HL-60/S4 treated with phorbol 12-myristate 13-acetate at 8.2 ng/mL for 4 days and 3 days (cell line): ENCODE data around the gene CCHCR1.

ENCODE experiments used
- in situ Hi-C: fragments of 300-500 bp; cut with MboI; formaldehyde crosslinking; loops from 2 replicates; pipeline ENCODE4 v1.15.0; 2022; ENCODE audit warnings: low sequenced_read_pairs

CCHCR1 gene

GRCh38 chr6:31131595-31131994, 26.0 kb downstream of the CCHCR1 start:
- in situ Hi-C loops, result no loop called here

- in situ Hi-C loops, result no loop called here
These were observed 26.9 kb downstream of the CCHCR1 start for GRCh38 chr6:31130751-31131150.

DNA sequence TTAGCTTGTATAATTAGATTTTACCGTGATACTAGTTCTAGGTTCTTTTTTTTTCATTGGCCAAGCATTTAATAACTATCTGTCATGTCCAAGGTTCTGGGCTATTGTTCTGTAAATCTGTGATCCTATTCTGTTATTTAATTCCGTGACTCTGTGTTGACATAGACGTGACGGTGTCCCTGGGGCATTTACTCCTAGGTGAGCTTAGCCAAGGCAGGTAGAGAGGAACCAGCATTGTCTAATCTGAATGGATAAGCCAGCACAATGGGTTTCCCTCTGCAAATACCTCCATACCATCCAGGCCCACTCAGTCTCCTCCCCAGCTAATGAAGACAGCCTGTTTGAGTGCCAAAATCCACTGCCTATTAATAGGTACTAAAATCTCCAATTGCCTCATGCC, 28.5 kb downstream of the CCHCR1 start:
- in situ Hi-C loops, result no loop called here

DNA sequence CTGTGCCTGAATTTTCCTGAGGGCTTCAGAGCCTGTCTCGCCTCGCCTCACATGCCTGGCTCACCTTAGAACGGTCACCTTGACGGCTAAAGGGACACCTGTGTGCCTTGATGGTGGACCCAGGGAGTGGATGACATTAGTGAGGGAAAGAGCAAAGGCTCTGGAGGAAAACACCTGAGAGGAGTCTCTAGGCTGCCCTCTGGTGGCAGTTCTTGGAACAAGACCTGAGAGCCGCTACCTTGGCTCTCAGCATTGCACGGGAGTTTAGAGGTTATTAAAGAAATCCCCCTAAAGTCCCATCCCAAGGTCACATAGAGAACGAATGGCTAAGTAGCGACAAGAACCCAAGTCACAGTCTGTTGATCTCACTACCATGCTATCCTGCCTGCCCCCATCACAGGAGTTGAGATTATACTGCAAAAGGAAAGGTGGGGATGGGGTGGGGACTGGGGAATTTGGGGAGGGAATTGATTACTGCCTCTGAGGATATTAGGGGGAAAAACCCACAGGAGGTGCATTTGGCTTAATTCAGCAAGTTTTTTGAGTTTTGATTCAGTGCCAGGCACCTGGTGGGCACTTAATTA, 29.4 kb downstream of the CCHCR1 start:
- in situ Hi-C loops, result no loop called here

DNA sequence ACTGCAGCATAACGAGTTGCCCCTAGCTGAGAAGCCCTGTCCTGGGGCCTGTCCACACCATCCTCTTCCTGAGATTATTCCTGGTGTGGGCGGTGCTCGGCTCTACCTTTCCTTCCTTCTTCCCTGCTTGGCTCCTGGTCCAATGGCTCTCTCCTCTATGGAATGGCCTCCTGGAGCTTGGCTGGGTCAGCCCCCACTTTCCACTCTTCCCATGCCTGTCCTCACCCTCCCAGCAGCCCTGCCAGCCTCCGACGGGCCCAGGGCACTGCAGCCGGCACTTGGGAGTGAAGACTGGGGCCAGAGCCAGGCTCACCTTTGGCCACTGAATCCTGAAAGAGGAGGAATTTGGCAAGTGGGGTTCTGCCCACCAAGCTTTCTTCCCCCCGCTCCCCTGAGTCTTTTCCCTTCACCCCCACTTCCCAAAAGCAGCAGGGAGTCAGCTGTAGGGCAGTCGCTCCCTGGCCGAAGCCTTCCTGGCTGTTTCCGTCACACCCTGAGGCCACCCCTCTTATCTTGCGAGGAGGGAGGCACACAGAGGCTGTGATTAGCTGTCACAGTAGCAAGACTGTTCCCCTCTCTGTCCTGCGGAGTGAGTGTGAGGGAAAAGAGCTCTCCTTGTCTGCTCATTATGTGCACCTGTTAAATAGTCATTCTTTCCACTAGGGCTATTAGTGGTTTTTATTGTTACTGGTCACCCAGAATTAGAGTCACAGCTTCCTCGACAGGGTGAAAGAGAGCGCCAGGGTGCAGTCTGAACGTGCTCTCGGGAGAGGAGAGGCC, 31.0 kb downstream of the CCHCR1 start:
- in situ Hi-C loops, result no loop called here

DNA sequence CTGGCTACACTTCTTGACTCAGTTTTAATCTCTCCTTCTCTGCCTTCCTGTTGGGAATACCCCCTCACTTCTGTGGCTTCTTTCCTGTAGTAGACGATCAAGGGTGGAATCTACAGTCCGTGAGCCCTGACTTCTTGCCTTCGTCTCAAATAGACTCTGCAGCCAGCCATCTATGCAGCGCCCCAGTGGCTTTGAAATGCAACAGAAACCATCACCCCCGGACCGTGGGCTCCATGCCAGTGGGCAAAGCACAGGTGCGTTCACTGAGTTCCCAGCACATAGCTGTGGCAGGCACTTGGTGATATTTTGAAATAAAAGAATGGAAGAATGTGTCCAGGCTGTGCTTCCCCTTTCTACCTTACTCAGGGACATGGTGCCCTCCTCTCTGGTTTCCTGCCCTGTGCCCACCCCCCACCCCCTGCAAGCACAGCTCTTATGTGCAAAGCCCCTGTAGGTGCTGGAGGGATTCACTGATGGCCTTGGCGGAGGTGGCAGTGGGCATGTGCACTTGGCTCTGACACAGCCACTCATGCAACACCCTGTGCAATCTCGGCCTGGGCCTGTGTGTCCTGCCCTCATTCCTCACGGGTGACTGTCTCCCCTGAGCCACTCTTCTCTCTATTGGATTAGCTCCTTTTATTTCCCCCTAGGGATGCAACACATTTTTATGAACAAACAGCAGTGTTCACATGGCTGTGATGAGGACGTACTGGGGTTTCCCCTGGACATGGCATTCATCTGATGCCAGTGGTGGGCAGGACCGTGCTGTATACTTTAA, 31.8 kb downstream of the CCHCR1 start:
- in situ Hi-C loops, result no loop called here

GRCh38 chr6:31125162-31125561, 32.4 kb downstream of the CCHCR1 start:
- in situ Hi-C loops, result no loop called here

DNA sequence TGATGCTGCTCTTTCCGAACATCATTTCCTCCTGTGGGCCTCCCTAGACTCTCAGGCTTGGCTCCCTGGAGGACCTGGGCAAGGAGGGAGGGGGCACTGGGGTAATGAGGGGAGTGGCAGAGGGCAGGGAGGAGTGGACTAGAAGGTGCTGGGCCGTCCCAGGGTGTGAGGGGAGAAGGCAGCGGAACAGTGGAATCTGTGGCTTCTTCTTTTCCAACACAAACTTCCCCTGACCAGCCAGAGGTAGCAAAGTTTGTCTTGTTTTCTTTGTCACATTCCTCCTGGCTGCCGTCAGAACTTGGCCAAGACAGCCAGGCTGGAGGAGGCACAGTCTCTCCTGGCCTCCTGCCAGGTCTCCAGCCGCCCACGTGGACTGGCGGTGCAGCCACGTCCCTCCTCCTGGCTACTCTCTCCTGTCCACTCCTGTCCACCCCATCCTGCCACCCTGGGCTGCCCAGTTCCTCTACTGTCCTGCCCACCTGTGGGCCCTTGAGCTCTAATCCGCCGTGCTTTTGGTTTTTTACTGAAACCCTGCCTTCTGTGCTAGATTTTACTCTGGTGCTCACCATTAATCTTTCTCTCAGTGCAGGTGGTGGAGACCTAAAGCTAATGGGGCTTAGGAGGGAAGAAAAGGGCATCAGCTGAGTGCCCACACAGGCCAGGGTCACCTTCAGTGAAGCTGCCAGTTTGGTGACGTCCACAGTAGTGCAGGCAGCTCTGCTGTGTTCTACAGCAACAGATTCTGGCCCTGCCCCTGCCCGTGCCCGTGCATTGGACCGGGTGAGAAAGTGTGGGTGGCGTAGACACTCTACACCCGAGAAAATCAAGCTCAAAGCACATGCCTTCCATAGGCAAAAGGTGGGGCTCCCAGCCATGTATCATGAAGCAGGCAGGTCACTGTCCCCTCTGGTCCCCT, 34.6 kb downstream of the CCHCR1 start:
- in situ Hi-C loops, result no loop called here

- in situ Hi-C loops, result no loop called here
These were observed 36.3 kb downstream of the CCHCR1 start for GRCh38 chr6:31121131-31121790.

DNA sequence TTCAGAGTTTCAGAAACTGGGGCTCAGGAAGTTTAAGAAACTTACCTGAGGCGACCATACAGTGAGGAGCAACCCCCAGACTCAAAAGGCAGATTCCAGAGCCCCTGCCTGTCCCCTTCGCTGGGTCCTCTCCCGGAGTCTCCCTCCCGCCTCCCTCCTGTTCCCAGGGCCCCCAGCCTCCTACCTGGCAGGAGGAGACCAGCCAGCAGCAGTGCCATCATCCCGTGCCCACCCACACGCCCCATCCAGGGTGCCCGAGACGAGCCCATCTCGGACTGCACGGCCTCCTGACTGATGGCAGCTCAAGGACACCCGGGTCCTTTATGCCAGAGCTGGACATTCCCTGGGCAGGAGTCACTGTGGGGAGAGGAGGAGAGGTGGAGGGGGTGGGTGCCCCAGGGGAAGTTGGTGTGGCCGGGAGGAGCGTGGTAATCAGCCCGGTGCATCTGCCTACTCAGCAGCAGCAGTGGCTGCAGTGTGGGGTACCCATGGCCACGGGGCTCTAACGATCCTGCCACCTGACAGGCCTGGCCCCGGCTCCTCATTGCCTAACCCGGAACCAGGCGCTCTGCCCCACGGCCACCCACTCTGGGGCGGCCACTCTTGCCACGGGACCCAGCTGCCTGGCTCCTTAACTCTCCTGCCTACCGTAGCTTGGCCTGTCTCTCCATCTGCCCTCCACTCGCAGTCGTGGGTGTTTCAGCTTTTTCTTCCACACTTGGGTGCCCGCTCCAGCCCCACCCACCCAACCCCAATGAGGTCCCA, 37.3 kb downstream of the CCHCR1 start, which contains the start of gene CDSN:
Gene CDSN, minus strand, starts transcription at position 296 of the 765 bp plus-strand sequence. Its CDS starts 27 bp downstream, at position 269.
- in situ Hi-C loops, result no loop called here

- in situ Hi-C loops, result no loop called here
These were observed 39.4 kb downstream of the CCHCR1 start for GRCh38 chr6:31118178-31118577.

DNA sequence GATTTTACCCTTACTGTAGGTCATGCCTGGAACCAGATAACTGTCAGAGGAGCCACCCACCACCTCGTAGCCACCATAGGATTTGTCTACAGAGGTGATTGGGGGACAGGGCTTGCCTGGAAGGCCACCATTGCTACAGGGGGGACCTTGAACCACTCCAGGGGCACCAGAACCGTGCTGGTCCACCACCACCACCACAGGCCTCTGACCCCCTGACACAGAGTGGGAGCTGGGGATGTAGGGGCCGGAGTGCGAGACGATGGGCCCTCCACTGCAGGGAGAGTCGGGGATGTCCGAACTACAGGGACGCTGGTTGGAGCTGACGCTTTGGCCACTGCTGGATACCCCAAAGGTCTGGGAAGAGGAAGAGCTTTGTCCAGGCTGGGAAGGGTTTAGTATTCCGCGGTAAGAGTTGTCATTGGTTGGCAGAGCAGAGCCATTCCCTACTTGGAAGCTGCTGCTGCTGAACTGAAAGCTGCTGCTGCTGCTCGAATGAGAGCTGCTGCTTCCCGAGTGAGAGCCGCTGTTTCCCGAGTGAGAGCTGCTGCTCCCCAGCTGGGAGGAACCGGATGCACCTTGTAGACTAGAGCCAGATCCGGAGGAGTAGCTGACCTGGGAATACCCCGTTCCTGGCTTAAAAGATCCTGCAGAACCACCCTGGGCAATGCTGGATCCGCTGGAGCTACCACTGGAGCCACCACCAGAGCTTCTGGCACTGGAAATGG, 40.8 kb downstream of the CCHCR1 start:
- in situ Hi-C loops, result no loop called here

- in situ Hi-C loops, result no loop called here
These were observed 41.6 kb downstream of the CCHCR1 start for GRCh38 chr6:31115941-31116560.

DNA sequence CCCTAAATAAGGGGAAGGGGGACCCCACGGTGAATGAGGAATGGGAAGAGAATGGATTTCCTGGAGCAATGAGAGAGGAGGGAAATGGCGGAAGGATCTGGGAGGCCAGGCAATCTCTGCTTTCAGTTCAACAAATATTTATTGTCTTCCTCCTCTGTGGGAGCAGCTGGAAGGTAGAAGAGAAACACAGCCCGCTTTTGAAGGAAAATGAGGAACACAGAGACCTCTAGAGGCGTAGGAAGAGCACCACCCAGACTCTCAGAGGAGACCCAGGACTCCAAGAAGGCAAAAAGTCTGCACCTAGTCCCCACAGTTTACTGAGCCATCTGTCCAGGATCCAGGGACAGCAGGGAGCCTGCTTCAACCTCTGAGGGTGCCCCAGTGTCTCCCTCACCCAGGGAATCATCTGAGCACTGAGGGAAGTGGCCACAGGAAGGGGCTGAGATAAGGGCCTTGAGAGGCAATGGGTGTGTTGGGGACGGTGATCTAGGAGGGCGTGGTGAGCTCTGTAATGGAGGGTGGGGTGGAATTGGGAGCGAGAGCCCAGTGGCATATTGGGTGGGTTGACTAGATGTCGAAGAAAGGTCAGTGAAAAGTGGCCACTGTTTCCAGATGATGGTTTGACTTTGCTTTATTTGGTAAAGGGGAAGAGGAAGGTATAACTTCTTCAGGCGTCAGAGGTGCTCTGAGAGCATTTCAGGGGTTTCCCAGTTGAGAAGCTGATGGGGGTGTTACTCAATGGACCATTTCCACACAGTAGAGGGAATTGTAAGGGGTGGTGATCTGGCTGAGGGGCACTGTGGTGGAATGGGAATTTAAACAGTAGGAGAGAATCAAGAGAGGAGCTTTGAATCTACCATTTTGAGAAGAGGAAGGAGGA, 42.4 kb downstream of the CCHCR1 start:
- in situ Hi-C loops, result no loop called here

GRCh38 chr6:31114541-31114878, 43.1 kb downstream of the CCHCR1 start, which contains the start of gene PSORS1C1:
TSS of gene PSORS1C1 (plus strand) at chr6:31114800. CDS start at chr6:31129633, 14,833 bp downstream.
- in situ Hi-C loops, result no loop called here

DNA sequence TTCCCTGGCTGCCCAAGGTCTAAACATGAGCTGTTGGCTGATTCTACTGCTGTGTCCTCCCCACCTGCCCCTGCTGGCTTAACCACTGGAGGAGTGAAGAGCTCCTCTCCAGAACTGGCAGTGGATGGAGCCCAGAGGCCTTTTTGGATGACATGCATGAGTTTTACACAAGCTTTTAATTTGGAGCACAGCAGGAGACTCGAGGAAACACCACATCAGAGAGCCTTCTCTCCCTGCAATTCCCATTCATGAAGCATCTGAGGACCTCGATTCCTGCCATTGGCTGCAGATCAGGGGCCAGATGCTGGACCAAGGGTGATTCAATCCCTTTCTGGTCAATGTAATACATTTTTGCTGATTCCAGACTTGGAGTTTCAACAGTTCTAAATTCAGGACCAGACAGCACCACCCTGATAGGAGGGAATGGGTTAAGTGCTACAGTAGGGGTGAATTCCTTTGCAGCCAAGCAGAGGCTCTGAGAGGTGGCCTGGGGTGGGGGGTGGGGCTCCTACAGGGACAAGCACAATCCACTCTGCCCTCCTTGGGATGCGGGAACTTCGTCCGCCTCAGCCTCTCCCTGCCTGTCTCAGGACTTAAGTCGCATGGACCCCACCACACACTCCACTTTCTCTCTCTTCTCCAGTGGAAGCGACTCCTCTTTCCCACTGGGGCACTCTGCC, 43.6 kb downstream of the CCHCR1 start:
- in situ Hi-C loops, result no loop called here

- in situ Hi-C loops, result no loop called here
These were observed 45.1 kb downstream of the CCHCR1 start, which contains the start of gene C6orf15 for GRCh38 chr6:31112478-31112877. TSS of gene C6orf15 (minus strand) at chr6:31112575. CDS start at chr6:31112555, 20 bp downstream.
